ENCODE results near the gene LRRC7.

The LRRC7 gene

GRCh38 chr1:69587391-69587790 lies 19.7 kb downstream of the LRRC7 start:
- no peak for DNase-seq (ENCODE audit: low read depth in 1 of 2, low spot score in 1 of 2)

- no peak for DNase-seq (ENCODE audit: low read depth in 1 of 2, low spot score in 1 of 2)
These were observed 22.1 kb downstream of the LRRC7 start for GRCh38 chr1:69589799-69590198.

- no peak for DNase-seq (ENCODE audit: low read depth in 1 of 2, low spot score in 1 of 2)
These were observed 24.6 kb downstream of the LRRC7 start for GRCh38 chr1:69592341-69592740.

- no peak for DNase-seq (ENCODE audit: low read depth in 1 of 2, low spot score in 1 of 2)
These were observed 27.8 kb downstream of the LRRC7 start for GRCh38 chr1:69595486-69595885.

- DNase-seq (ENCODE audit: low read depth in 1 of 2, low spot score in 1 of 2): no peak
These were observed 43.6 kb downstream of the LRRC7 start for GRCh38 chr1:69611316-69611715.

GRCh38 chr1:69613414-69613813 lies 45.7 kb downstream of the LRRC7 start:
- no peak for DNase-seq (ENCODE audit: low read depth in 1 of 2, low spot score in 1 of 2)

GRCh38 chr1:69638673-69639072 lies 71.0 kb downstream of the LRRC7 start:
- DNase-seq (ENCODE audit: low read depth in 1 of 2, low spot score in 1 of 2): no peak

- DNase-seq (ENCODE audit: low read depth in 1 of 2, low spot score in 1 of 2): no peak
These were observed 71.4 kb downstream of the LRRC7 start for GRCh38 chr1:69639159-69639558.

- no peak for DNase-seq (ENCODE audit: low read depth in 1 of 2, low spot score in 1 of 2)
These were observed 75.5 kb downstream of the LRRC7 start for GRCh38 chr1:69643266-69643665.

- no peak for DNase-seq (ENCODE audit: low read depth in 1 of 2, low spot score in 1 of 2)
These were observed 77.8 kb downstream of the LRRC7 start for GRCh38 chr1:69645477-69645876.

- DNase-seq (ENCODE audit: low read depth in 1 of 2, low spot score in 1 of 2): no peak
These were observed 80.8 kb downstream of the LRRC7 start for GRCh38 chr1:69648486-69648885.

GRCh38 chr1:69649383-69649990 lies 81.8 kb downstream of the LRRC7 start:
- no peak for DNase-seq (ENCODE audit: low read depth in 1 of 2, low spot score in 1 of 2)

- no peak for DNase-seq (ENCODE audit: low read depth in 1 of 2, low spot score in 1 of 2)
These were observed 83.1 kb downstream of the LRRC7 start for GRCh38 chr1:69650779-69651178.

GRCh38 chr1:69651656-69652055 lies 83.9 kb downstream of the LRRC7 start:
- DNase-seq (ENCODE audit: low read depth in 1 of 2, low spot score in 1 of 2): no peak

- no peak for DNase-seq (ENCODE audit: low read depth in 1 of 2, low spot score in 1 of 2)
These were observed 90.2 kb downstream of the LRRC7 start for GRCh38 chr1:69657971-69658370.

- DNase-seq (ENCODE audit: low read depth in 1 of 2, low spot score in 1 of 2): no peak
These were observed 94.0 kb downstream of the LRRC7 start for GRCh38 chr1:69661686-69662085.

GRCh38 chr1:69662321-69662720 lies 94.6 kb downstream of the LRRC7 start:
- no peak for DNase-seq (ENCODE audit: low read depth in 1 of 2, low spot score in 1 of 2)

GRCh38 chr1:69671363-69672010 lies 103.8 kb downstream of the LRRC7 start:
- DNase-seq (ENCODE audit: low read depth in 1 of 2, low spot score in 1 of 2): no peak

GRCh38 chr1:69673321-69673720 lies 105.6 kb downstream of the LRRC7 start:
- no peak for DNase-seq (ENCODE audit: low read depth in 1 of 2, low spot score in 1 of 2)

GRCh38 chr1:69679965-69680364 lies 112.2 kb downstream of the LRRC7 start:
- no peak for DNase-seq (ENCODE audit: low read depth in 1 of 2, low spot score in 1 of 2)

- no peak for DNase-seq (ENCODE audit: low read depth in 1 of 2, low spot score in 1 of 2)
These were observed 118.8 kb downstream of the LRRC7 start for GRCh38 chr1:69686367-69686984.

- no peak for DNase-seq (ENCODE audit: low read depth in 1 of 2, low spot score in 1 of 2)
These were observed 120.5 kb downstream of the LRRC7 start for GRCh38 chr1:69688193-69688592.

GRCh38 chr1:69691179-69691578 lies 123.5 kb downstream of the LRRC7 start:
- no peak for DNase-seq (ENCODE audit: low read depth in 1 of 2, low spot score in 1 of 2)
